HL-60 (cell line): ENCODE data around the gene FOXD2.
"Not testable (repeated sequence)": the region's sequence is repeated elsewhere in the genome, so short reads cannot be mapped to it uniquely, and the experiment has no call there.

Experiments
- DNase-seq, 2 experiments: peaks; one replicate each; pipeline ENCODE4 v3.0.0-alpha.2; 2010 to 2020; ENCODE audit warnings: low read depth in 1 of 2, low spot score in 1 of 2
- H3K27ac ChIP-seq: fragments of 250-450 bp; sonication (Bioruptor Pico); replicated peaks from 2 replicates; pipeline ENCODE4 v1.5.1; 2020; ENCODE audit warnings: mild to moderate bottlenecking, moderate library complexity
- H3K27me3 ChIP-seq: fragments of 250-450 bp; sonication (Bioruptor Pico); 2 replicates; pipeline ENCODE4 v1.5.1; 2021; ENCODE audit warnings: mild to moderate bottlenecking, moderate library complexity; ENCODE audit not compliant: insufficient read depth, poor library complexity, severe bottlenecking
- H3K4me3 ChIP-seq: replicated peaks from 2 replicates; pipeline ENCODE4 v1.5.1; 2011; ENCODE audit warnings: mild to moderate bottlenecking, control low read depth, low read length; ENCODE audit not compliant: insufficient read depth
- CTCF ChIP-seq: IDR thresholded peaks from one replicate; pipeline ENCODE4 v1.5.1; 2011; ENCODE audit warnings: low read length, control low read depth, inconsistent platforms; ENCODE audit not compliant: insufficient read depth
- GABPA ChIP-seq: IDR thresholded peaks from 2 replicates; pipeline ENCODE4 v1.6.1; 2012; ENCODE audit warnings: low read depth
- POLR2AphosphoS5 ChIP-seq: IDR thresholded peaks from 2 replicates; pipeline ENCODE4 v1.6.1; 2012; ENCODE audit warnings: low read depth
- REST ChIP-seq: IDR thresholded peaks from 2 replicates; pipeline ENCODE4 v1.6.1; 2012; ENCODE audit warnings: low read depth; ENCODE audit not compliant: insufficient replicate concordance
- SPI1 ChIP-seq: IDR thresholded peaks from 2 replicates; pipeline ENCODE4 v1.6.1; 2012; ENCODE audit warnings: low read depth, mild to moderate bottlenecking, borderline replicate concordance

FOXD2 gene

DNA sequence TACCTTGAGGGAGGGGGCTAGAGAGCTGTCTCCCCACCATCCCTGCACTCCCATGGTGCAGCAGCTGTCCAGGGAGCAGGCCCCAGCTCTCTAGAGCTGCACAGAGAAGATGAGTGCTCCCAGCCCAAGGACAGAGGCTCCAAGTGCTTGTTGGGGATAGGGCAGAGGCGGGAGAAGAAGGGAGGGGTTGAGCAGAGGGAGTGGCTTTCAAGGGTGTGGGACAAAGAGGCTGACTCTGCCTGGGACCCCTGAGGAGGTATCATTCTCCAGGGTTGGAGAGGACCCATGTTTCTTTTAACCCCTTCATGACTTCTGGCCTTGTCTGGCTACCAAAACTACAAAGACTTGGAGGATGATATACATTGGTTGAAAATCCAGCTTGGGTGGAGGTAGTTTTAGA lies 14.6 kb downstream of the FOXD2 start:
- TF ChIP-seq SPI1 (no peak), POLR2AphosphoS5 (no peak), CTCF (no peak), REST (no peak), GABPA (no peak)
- peaks cover 28% of the 10 kb centered on the region for H3K27me3 ChIP-seq
- DNase-seq = no peak
- no peak overlapping the region for H3K27ac ChIP-seq
- H3K4me3 ChIP-seq = no peak overlapping the region

DNA sequence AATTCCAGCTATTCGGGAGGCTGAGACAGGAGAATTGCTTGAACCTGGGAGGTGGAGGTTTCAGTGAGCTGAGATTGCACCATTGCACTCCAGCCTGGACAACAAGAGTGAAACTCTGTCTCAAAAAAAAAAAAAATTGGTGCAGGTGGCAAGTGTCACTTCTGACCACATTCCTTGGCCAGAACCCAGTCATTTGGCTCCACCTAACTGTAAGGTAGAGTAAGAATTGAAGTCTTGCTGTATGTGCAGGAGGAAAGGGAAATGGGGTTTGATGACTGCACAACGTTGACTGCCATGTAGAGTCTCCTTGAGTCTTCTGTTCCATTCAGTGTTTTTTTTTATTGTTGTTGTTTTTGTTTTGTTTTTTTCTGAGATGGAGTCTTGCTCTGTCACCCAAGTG lies 16.1 kb downstream of the FOXD2 start:
- not testable (repeated sequence) for DNase-seq, H3K4me3 ChIP-seq

DNA sequence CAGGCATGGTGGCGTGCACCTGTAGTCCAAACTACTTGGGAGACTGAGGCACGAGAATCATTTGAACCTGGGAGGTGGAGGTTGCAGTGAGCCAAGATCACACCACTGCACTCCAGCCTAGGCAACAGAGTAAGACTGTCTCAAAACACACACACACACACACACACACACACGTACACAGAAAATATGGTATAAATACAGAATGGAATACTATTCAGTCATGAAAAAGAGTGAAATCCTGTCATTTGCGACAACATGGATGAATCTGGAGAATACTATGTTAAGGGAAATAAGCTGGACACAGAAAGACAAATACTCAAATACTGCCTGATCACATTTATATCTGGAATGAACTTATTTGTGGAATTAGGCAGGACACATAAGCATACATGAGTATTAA lies 18.4 kb downstream of the FOXD2 start:
- no peak overlapping the region for H3K27ac ChIP-seq
- no peak for DNase-seq
- no peak overlapping the region for H3K4me3 ChIP-seq
- H3K27me3 ChIP-seq = peaks cover 16% of the 10 kb centered on the region
- no peak for TF ChIP-seq POLR2AphosphoS5
- no peak for TF ChIP-seq REST
- no peak for TF ChIP-seq CTCF

More for the DNA sequence above, 16.1 kb downstream of the FOXD2 start:
- peaks cover 21% of the 10 kb centered on the region for H3K27me3 ChIP-seq
- H3K27ac ChIP-seq = not testable (repeated sequence)

- not testable (repeated sequence) for H3K27ac ChIP-seq, H3K4me3 ChIP-seq, DNase-seq
- peaks cover 19% of the 10 kb centered on the region for H3K27me3 ChIP-seq
These were observed 19.7 kb downstream of the FOXD2 start for GRCh38 chr1:47457547-47457946.

- Histone ChIP-seq H3K27me3 (peaks cover 19% of the 10 kb centered on the region), H3K4me3 (no peak overlapping the region), H3K27ac (no peak overlapping the region)
- TF ChIP-seq CTCF (no peak), REST (no peak), GABPA (no peak), POLR2AphosphoS5 (no peak), SPI1 (no peak)
- no peak for DNase-seq
These were observed 21.5 kb downstream of the FOXD2 start for GRCh38 chr1:47459253-47459788.
